ENCODE data around the gene HMGB2. TPM values are rescaled to one million over a fixed set of nuclear protein-coding genes. Genes with fewer than 3 reads are reported as not detected.

The HMGB2 gene
- polyA plus RNA-seq, 1 experiment = 32.7 TPM

GRCh38 chr4:173332021-173332487 lies 2.1 kb downstream of the HMGB2 start:
- POLR2A ChIA-PET = no interaction called here
- CTCF ChIA-PET = interaction anchor here (0.9 to 1.7 kb wide), 5 partner anchors 12 to 89 kb away, joined by 3 to 7 read pairs (median 3); no protein-coding TSS in a partner anchor
- H3K36me3 ChIP-seq (ENCODE audit: control insufficient read depth, insufficient read depth, low read length) = peaks cover 2% of the 10 kb centered on the region
- no peak for DNase-seq (ENCODE audit: low read depth)
- H3K27me3 ChIP-seq (ENCODE audit: control insufficient read depth, insufficient read depth, low read length) = no peaks in the 10 kb centered on the region
- peak overlapping the region; percentile 100 for H3K4me3 ChIP-seq (ENCODE audit: low read depth, low read length)
- no peak for TF ChIP-seq CTCF (IDR thresholded peaks at IDR 0.05; ENCODE audit: insufficient read depth, low read depth, low read length)

GRCh38 chr4:173330590-173330989 lies 3.6 kb downstream of the HMGB2 start:
- ChIA-PET CTCF (interaction anchor here (1.2 to 1.7 kb wide), 4 partner anchors 11 to 90 kb away, joined by 3 to 7 read pairs (median 4); no protein-coding TSS in a partner anchor), POLR2A (interaction anchor here (0.5 kb wide), 1 partner anchor 25 kb away, joined by 3 read pairs; no protein-coding TSS in a partner anchor)
- Histone ChIP-seq H3K27me3 (ENCODE audit: control insufficient read depth, insufficient read depth, low read length) (no peaks in the 10 kb centered on the region), H3K36me3 (ENCODE audit: control insufficient read depth, insufficient read depth, low read length) (peaks cover 2% of the 10 kb centered on the region), H3K4me3 (ENCODE audit: low read depth, low read length) (no peak overlapping the region)
- no peak for TF ChIP-seq CTCF (IDR thresholded peaks at IDR 0.05; ENCODE audit: insufficient read depth, low read depth, low read length)
- DNase-seq (ENCODE audit: low read depth) = no peak

- no peak for DNase-seq (ENCODE audit: low read depth)
- Histone ChIP-seq H3K4me3 (ENCODE audit: low read depth, low read length) (no peak overlapping the region), H3K27me3 (ENCODE audit: control insufficient read depth, insufficient read depth, low read length) (no peaks in the 10 kb centered on the region), H3K36me3 (ENCODE audit: control insufficient read depth, insufficient read depth, low read length) (peaks cover 2% of the 10 kb centered on the region)
- no peak for TF ChIP-seq CTCF (IDR thresholded peaks at IDR 0.05; ENCODE audit: insufficient read depth, low read depth, low read length)
- CTCF ChIA-PET = interaction anchor here (0.7 to 1.2 kb wide), 2 partner anchors 9 to 90 kb away, joined by 3 to 4 read pairs; no protein-coding TSS in a partner anchor
- POLR2A ChIA-PET = no interaction called here
Observed at GRCh38 chr4:173328236-173328901, 5.8 kb downstream of the HMGB2 start.

- Histone ChIP-seq H3K36me3 (ENCODE audit: control insufficient read depth, insufficient read depth, low read length) (peaks cover 2% of the 10 kb centered on the region), H3K27me3 (ENCODE audit: control insufficient read depth, insufficient read depth, low read length) (no peaks in the 10 kb centered on the region), H3K4me3 (ENCODE audit: low read depth, low read length) (no peak overlapping the region)
- ChIA-PET CTCF (interaction anchor here (1.0 to 1.2 kb wide), 2 partner anchors 87 to 94 kb away, joined by 3 read pairs; no protein-coding TSS in a partner anchor), POLR2A (no interaction called here)
- DNase-seq (ENCODE audit: low read depth) = no peak
- no peak for TF ChIP-seq CTCF (IDR thresholded peaks at IDR 0.05; ENCODE audit: insufficient read depth, low read depth, low read length)
Observed at GRCh38 chr4:173325007-173325736, 9.0 kb downstream of the HMGB2 start.

GRCh38 chr4:173319696-173320095 lies 14.5 kb downstream of the HMGB2 start:
- ChIA-PET POLR2A (no interaction called here), CTCF (interaction anchor here (0.9 to 8.6 kb wide), 10 partner anchors 9 to 174 kb away, joined by 3 to 186 read pairs (median 8); partner anchors contain the start of gene HMGB2)
- no peak overlapping the region for H3K4me3 ChIP-seq (ENCODE audit: low read depth, low read length)
- no peaks in the 10 kb centered on the region for H3K27me3 ChIP-seq (ENCODE audit: control insufficient read depth, insufficient read depth, low read length)
- H3K36me3 ChIP-seq (ENCODE audit: control insufficient read depth, insufficient read depth, low read length) = no peaks in the 10 kb centered on the region
- no peak for DNase-seq (ENCODE audit: low read depth)
- TF ChIP-seq CTCF (IDR thresholded peaks at IDR 0.05; ENCODE audit: insufficient read depth, low read depth, low read length) = no peak

All from BJ (cell line).